CMK (cell line): Measurements from ENCODE around the gene CDHR3.
"Not testable (repeated sequence)": the region's sequence is repeated elsewhere in the genome, so short reads cannot be mapped to it uniquely, and the experiment has no call there.

ENCODE experiments used
- DNase-seq: peaks from one replicate; pipeline ENCODE4 v3.0.0-alpha.2; 2010; ENCODE audit warnings: low read depth

Gene CDHR3

GRCh38 chr7:106001196-106001595 is 38.1 kb downstream of the CDHR3 start:
- DNase-seq, result no peak

GRCh38 chr7:106001886-106002285 is 38.8 kb downstream of the CDHR3 start:
- no peak for DNase-seq

DNA sequence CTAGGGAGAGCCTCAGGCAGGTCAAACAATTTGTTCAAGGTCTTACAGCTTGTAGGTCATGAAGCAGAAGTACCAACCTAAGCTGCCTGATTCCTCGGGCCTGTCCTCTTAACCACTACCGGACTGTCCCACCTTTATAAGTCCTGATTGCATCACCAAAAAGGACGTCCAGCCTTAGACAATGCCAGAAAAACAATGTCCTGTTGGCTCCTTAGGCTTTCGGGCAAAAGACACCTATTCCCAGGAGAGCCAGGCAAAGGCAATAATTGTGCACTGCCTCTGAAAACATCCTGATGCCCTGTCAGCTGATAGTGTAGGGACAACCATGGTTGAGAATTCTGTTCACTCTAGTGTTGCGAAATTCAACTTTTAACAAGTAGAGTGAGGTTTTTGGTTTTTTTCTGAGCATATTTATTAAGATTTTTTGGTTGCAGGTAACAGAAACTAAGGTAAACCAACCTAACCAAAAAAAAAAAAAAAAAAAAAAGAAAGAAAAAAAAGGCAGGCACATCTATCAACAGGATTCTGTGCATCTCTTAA is 40.5 kb downstream of the CDHR3 start:
- DNase-seq, result no peak

DNA sequence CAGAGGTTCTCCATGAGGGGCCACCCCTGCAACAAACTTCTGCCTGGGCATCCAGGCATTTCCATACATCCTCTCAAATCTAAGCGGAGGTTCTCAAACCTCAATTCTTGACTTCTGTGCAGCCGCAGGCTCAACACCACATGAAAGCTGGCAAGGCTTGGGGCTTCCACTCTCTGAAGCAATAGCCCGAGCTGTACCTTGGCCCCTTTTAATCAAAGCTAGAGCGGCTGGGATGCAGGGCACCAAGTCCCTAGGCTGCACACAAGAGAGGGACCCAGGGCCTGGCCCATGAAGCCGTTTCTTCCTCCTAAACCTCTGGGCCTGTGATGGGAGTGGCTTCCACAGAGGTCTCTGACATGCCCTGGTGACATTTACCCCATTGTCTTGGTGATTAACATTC is 43.8 kb downstream of the CDHR3 start:
- no peak for DNase-seq

DNA sequence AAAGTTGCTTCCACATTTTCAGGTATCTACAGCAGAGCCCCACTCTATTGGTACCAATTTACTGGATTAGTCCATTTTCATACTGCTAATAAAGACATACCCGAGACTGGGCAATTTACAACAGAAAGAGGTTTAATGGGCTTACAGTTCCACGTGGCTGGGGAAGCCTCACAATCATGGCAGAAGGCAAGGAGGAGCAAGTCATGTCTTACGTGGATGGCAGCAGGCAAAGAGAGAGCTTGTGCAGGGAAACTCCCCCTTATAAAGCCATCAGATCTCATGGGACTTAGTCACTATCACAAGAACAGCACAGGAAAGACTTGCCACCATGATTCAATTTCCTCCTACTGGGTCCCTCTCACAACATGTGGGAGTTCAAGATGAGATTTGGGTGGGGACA is 44.7 kb downstream of the CDHR3 start:
- DNase-seq, result not testable (repeated sequence)

DNA sequence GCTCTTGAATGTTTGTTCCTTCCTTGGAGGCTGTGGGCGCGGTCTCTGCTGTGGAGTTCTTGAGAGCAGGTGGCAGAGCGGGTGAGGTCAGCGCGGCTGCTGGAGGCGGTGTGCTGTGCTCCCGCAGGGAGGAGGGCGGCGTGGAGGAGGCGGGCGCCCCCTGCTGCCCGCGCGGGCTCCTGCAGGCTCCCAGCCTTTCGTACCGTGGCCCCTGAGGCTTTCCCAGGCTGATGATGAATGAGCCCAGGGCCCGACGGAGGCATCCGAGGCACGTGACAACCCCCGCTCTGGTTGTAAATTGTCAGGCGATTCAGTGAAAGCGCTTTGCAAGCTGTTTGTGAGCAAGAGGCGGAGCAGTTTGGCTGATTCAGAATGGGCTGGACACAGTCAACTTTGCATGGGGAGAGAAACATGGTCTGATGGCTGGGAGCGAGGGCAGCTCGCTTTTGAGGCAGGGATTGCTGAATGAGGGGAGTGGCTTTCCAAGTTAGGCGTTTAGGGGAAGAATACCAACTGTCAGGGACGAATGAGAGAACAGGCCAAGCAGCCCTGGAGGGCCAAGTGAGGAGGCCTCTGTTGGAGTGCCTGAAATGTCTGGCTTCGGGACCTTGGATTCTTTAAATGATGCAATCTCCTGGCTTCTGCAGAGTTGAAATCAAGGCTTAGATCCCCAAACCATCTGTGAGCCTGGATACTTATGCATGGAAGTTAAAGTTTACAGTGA is 46.6 kb downstream of the CDHR3 start:
- DNase-seq, result peak; percentile 25

DNA sequence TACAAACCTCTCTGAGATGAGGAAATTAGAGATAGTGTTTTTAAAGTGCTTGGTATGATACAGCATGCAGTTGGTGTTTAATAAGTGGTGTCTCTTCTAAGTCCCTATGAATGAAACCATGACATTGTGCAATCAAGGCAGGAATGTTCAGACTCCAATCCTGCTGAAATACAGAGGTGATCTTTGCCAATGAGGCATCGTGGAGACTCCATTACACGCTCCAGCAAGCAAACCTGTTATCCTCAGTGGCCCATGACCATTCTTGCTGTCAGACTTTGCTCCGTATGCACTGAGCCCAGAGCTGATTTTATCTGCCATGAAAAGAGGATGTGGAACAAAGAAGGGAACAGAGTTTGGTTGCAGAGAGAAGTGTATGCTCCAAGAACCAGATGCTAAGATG is 47.3 kb downstream of the CDHR3 start:
- no peak for DNase-seq

DNA sequence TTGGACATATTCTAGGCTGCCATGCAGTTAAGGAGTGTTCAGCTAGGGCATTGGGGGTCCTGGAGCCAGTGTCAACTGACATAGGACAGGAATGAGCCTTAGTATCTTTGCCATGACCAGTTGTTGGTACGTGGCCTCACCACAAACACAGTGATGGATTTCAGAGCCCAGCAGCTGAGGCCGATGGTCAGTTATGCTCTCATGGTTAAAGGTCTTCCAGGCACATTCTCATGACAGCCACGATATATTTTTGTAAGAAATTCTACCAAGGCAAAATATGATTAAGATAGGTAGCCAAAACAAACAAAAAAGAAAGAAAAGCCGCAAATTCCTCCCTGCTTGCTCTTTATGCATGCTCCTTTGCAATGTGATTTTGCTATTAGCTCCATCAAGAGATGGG is 47.8 kb downstream of the CDHR3 start:
- DNase-seq, result no peak

DNA sequence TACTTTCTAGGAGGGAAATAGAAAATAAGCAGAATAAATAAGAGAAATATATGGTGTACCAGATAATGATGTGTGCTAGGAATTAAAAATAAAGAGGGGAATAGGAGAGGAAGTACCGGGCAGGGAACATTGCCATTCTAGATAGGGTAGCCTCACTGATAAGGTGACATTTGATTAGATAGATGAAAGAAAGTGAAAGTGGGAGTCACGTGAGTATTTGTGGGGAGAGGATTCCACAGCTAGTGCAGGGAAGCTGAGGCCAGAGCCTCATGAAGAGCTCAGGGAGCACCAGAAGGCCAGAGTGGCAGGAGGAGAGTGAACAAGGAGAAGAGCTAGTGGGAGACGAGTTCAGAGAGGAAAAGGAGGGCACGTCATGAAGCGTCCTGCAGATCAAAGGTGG is 49.1 kb downstream of the CDHR3 start:
- DNase-seq, result no peak

GRCh38 chr7:106012935-106013439 is 49.9 kb downstream of the CDHR3 start:
- DNase-seq, result no peak

GRCh38 chr7:106015381-106016218 is 52.5 kb downstream of the CDHR3 start:
- DNase-seq, result no peak

GRCh38 chr7:106016331-106016730 is 53.3 kb downstream of the CDHR3 start:
- no peak for DNase-seq

DNA sequence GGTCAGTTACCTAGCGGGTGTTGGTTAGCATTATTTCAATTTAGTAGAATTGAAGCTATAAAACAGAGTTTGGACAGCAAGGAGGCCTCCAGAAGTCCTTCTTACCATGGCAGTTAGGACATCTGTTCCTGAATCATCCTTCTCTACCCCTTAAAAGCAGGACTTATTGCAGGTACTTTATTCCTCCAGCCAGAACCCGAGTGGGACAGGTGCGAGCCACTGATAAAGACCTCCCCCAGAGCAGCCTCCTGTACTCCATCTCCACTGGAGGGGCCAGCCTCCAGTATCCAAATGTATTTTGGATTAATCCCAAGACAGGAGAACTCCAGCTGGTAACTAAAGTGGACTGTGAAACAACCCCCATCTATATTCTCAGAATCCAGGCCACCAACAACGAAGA is 54.6 kb downstream of the CDHR3 start:
- DNase-seq, result no peak

DNA sequence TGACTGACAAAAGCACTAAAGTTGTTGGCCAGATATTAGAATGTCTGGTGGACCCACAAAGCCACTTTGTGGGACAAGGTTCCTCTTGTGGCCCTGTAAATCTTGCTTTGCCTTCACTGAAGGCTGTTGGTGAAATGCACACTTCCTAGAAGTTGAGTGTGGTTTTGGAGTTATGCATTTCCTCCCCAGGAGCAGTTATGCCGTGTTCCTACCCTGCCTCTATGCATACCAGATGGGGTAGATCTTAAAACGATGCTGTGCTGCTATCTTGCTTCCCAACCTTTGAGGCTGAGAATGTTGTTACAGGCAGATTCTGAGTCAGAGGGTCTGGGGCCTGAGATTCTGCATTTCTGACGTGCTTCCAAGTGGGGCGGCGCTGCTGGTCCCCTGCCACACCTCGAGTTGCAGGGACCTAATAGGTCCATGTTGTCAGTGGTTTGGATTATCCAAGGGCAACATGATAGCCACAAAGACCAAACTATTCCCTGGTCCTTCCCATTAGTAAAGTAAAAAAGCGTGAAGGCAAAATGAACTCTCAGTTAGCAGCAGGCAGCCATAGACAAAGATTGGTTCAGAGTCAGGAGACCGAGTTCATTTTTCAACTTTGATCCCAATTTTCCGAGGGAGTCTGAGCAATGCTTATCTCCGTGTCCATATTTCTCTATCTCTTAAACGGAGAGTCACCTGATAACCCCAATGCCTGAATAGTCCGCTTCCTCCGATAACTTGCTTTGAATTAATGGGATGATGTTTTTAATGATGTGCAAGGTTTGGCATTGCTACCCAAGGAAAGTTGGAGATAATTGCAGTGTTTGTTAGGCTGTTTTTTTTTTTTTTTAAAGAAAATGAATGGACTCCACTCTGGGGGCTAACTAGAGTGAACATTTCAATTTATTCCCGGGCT is 55.8 kb downstream of the CDHR3 start:
- DNase-seq, result no peak

GRCh38 chr7:106019470-106019820 is 56.4 kb downstream of the CDHR3 start:
- DNase-seq, result no peak

GRCh38 chr7:106021151-106022067 is 58.3 kb downstream of the CDHR3 start:
- no peak for DNase-seq

DNA sequence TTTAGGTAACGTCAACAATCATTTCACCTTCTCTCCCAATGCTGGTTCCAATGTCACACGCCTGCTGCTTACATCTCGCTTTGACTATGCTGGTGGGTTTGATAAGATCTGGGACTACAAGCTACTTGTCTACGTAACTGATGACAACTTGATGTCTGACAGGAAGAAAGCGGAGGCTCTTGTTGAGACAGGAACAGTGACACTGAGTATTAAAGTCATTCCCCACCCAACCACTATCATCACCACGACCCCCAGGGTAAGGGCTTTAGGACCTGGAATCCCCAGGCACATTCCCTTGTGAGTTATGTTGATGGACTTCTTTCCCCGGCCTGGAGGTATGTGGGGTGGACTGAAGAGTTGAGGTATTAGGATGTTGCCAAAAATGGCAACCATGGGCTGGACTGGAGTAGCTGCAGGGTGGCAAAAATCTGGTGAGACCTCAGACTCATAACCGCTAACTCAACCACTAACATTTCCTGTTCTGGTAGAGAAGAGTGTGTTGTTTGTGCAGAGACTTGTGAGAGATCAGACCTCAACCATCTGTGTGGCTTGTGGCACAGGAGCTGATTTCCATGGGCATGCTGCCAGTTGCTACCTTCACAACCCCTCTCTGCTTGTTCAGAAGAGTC is 59.2 kb downstream of the CDHR3 start:
- DNase-seq, result no peak

DNA sequence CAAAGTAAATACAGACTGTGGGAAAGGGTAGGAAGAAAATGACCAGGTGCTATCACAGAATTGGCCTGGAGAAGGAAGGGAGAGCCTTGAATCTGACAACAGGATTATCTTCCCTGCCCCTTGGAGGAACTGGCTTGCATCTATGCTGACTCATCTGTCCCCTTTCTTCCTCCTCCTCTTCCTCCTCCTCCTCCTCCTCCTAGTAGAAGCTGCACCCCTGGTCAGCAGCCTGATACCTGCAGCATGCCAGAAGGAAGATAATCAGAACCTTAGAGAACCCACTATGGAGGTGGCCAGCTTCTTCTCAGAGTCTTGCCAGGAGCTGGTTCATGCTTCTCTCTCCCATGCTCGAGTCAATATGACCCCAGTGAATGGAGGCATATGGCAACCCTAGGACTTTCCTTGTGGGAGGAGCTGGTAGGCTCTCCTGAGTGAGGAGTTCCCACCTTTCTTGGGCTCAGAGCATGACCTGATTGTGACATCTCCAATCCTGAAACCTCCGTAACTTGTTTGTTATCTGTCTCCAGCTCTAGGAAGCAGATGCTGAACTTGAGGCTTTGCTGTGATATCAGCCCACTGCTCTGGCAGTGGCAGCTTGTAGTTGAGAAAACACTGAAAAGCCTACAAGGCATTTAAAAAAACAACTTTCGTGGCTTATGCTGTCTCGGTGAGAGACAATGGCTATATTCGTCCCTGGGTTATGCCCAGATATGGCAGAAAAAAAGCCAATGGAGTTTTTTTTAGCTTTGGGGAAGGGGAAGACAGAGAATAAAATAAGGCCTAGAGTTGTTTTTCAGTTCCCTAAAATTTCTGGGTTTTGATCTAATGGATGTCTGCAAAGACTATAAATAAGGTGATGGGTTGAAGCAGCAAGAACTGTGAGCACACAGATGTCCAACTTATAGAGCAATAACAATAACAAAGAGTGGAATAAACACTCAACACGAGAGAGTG is 60.6 kb downstream of the CDHR3 start:
- no peak for DNase-seq

GRCh38 chr7:106026101-106026500 is 63.0 kb downstream of the CDHR3 start:
- DNase-seq, result no peak
